Fibroblast of skin of left biceps (primary cell): ENCODE measurements around the gene FAM120B.

Source experiments
- DNase-seq, 2 experiments: peaks; one replicate each; pipeline ENCODE4 v3.0.0-alpha.2; 2013; ENCODE audit warnings: low read depth in 2 of 2

The FAM120B gene

GRCh38 chr6:170358496-170358895 lies 51.9 kb downstream of the FAM120B start:
- DNase-seq: no peak

GRCh38 chr6:170360476-170360875 lies 53.9 kb downstream of the FAM120B start:
- no peak for DNase-seq

DNA sequence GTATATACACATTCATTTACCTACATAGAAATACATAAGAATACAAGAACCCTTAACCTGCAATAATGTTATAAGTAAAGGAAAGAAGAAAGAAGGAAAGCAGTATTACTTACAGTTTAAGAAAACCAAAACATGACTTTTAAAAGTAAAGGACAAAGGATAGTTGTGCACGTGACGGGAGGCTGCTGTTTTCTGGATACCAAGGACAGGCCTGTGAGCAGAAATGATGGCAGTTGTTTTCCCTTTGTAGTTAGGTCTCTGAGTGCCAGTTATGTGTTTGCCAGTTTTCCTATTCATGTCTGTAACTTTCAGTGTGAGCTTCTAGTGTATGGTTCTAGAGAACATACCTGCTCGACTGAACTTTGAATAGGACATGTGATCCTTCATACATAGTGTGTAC lies 54.8 kb downstream of the FAM120B start:
- DNase-seq: no peak

GRCh38 chr6:170362121-170362520 lies 55.6 kb downstream of the FAM120B start:
- no peak for DNase-seq

DNA sequence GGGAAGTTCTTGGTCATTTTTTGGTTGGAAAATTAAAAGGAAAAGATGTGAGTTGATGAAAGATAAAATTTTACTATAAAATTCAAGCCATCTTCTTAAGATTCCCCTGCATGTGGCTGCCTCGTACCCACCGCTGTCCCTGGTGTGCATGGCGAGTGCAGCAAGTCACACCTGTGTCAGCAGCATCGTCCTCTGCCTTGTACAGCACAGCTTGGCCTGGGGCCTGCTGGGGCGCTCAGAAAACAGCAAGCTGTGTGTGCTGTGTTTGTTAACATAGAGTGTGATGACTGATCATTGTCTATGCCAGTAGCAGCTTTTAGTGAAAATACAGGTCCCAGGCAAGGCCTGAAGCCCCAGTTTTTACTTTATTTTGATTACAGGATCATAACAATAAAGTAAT lies 56.7 kb downstream of the FAM120B start:
- DNase-seq: no peak

- DNase-seq: no peak
Measured at GRCh38 chr6:170365121-170365520, 58.6 kb downstream of the FAM120B start.

- DNase-seq: no peak
Measured at GRCh38 chr6:170365593-170365992, 59.0 kb downstream of the FAM120B start.

- no peak for DNase-seq
Measured at GRCh38 chr6:170366248-170366960, 59.8 kb downstream of the FAM120B start.

- DNase-seq: no peak
Measured at GRCh38 chr6:170367241-170367640, 60.7 kb downstream of the FAM120B start.

DNA sequence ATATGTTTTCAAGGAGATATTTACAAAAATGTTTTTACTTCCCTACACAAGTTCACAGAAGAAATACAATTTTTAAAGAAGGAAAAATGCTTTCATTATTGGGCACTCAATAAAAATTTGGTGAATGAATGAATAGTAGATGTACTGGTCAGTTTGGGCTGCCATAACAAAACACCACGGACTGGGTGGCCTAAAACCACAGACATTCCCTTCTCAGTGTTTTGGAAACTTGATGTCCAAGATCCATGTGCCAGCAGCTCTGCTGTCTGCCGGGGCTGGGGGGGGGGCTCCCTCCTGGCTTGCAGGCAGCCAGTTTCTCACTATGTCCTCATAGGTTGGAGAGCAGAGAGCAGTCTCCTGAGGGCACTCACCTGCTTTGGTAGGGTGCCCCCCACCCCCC lies 62.0 kb downstream of the FAM120B start:
- no peak for DNase-seq

- no peak for DNase-seq
Measured at GRCh38 chr6:170369403-170369802, 62.8 kb downstream of the FAM120B start.

GRCh38 chr6:170370416-170370815 lies 63.9 kb downstream of the FAM120B start:
- no peak for DNase-seq

- DNase-seq: no peak
Measured at GRCh38 chr6:170371080-170371479, 64.5 kb downstream of the FAM120B start.

- no peak for DNase-seq
Measured at GRCh38 chr6:170371588-170371987, 65.0 kb downstream of the FAM120B start.

- no peak for DNase-seq
Measured at GRCh38 chr6:170372380-170373325, 66.1 kb downstream of the FAM120B start.

- no peak for DNase-seq
Measured at GRCh38 chr6:170374571-170375444, 68.2 kb downstream of the FAM120B start.

GRCh38 chr6:170375661-170376060 lies 69.1 kb downstream of the FAM120B start:
- no peak for DNase-seq

GRCh38 chr6:170376386-170377043 lies 70.0 kb downstream of the FAM120B start:
- no peak for DNase-seq

GRCh38 chr6:170378502-170378901 lies 71.9 kb downstream of the FAM120B start:
- no peak for DNase-seq

- DNase-seq: no peak
Measured at GRCh38 chr6:170381562-170381961, 75.0 kb downstream of the FAM120B start.

DNA sequence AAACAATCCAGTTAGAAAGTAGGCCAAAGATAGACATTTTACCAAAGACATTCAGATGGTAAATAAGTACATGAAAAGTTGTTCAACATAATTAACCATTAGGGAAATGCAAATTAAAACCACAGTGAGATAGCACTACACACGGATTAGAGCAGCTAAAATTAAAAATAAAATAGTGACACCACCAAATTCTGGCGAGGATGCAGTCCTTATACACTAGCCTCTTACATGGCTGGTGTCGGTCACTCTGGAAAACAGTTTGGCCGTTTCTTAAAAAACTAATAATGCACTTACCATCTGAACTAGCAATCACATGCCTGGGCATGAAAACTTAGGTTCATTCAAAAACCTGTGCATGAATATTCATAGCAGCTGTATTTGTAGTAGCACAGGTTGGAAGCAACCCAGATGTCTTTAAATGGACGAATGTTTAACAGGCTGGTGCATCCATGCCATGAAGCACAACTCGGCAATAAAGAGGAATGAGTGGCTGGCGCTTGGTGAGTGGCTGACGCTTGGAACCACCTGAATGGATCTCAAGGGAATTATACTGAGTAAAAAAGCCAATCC lies 77.0 kb downstream of the FAM120B start:
- DNase-seq: no peak
